Esophagus (tissue), 2 donors: ENCODE results near the gene PJVK. TPM values are rescaled to one million over a fixed set of nuclear protein-coding genes. Genes with fewer than 3 reads are reported as not detected.
A peak's percentile ranks its signal among the peaks of the same experiment; 100 is the strongest.

Source experiments
- H3K27ac ChIP-seq, 2 donors: one replicate each; pipeline ENCODE4 v1.5.1; 2013; ENCODE audit warnings: low read depth in 2 of 2, mild to moderate bottlenecking in 2 of 2, inconsistent platforms in 1 of 2, low read length in 1 of 2, moderate library complexity in 1 of 2
- H3K27me3 ChIP-seq, 2 donors: one replicate each; pipeline ENCODE4 v1.6.1; 2013; ENCODE audit warnings: low read length in 2 of 2, control low read depth in 1 of 2, mild to moderate bottlenecking in 1 of 2; ENCODE audit not compliant: insufficient read depth in 2 of 2, control insufficient read depth in 1 of 2
- H3K36me3 ChIP-seq, 2 donors: one replicate each; pipeline ENCODE4 v1.6.1; 2013; ENCODE audit warnings: low read length in 1 of 2; ENCODE audit not compliant: control insufficient read depth in 2 of 2, insufficient read depth in 2 of 2
- H3K4me1 ChIP-seq, 2 donors: one replicate each; pipeline ENCODE4 v1.6.1; 2013; ENCODE audit warnings: low read length in 1 of 2; ENCODE audit not compliant: control insufficient read depth in 2 of 2, insufficient read depth in 2 of 2
- H3K4me3 ChIP-seq, 2 donors: one replicate each; pipeline ENCODE4 v1.5.1; 2013; ENCODE audit warnings: low read length in 2 of 2, mild to moderate bottlenecking in 2 of 2, low read depth in 1 of 2, moderate library complexity in 1 of 2
- H3K9me3 ChIP-seq, 2 donors: one replicate each; pipeline ENCODE4 v1.6.1; 2013; ENCODE audit warnings: mild to moderate bottlenecking in 2 of 2, low read depth in 1 of 2, low read length in 1 of 2, moderate library complexity in 1 of 2; ENCODE audit not compliant: control insufficient read depth in 2 of 2, insufficient read depth in 1 of 2
- WGBS, 2 donors: extraction: QIAGEN DNeasy Blood & Tissue Kit; methylation state at CpG; one replicate each; pipeline ENCODE4 v1.1.7; 2013; 5-methylcytosine and 5-hydroxymethylcytosine counted together
- polyA plus RNA-seq, 2 donors: library from polyadenylated mRNA; stranded (reverse); fragments of 200-250 nt; gene quantifications; one replicate each; pipeline ENCODE4 v1.2.3, GENCODE V29; 2013
- donor health status: healthy with polysubstance abuse.
- donor health status: Bipolar disorder and iron deficiency.

PJVK gene
- polyA plus RNA-seq, 2 donors = 1.3 to 5.2 TPM

DNA sequence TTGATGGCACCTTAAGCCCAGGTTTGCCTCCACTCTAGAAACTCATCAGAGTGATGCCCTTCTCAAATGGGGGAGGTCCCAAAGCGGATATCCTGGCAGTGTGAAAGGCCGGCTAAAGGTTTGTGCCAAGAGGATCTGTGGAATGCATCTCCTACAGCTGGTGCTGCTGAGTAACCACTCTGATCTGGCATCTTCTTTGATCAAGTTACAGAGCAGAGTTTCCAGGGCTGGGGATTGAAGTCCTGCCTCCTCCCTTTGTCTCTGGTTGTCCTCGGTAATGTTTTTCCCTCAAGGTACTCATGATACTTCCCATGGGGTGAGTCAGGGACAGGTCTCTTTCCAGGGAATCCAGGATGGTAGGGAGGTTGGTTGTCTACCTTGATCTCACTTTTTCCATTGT, 24.8 kb upstream of the PJVK start:
- Histone ChIP-seq H3K36me3 (peaks cover 0 to 6% of the 10 kb centered on the region in 2 donors), H3K4me3 (no peak overlapping the region), H3K4me1 (no peaks in the 10 kb centered on the region), H3K9me3 (no peaks in the 10 kb centered on the region), H3K27ac (no peak overlapping the region), H3K27me3 (no peaks in the 10 kb centered on the region)
- WGBS, 2 donors = 90 to 96% methylated on average over 3 of the region's 3 CpGs

DNA sequence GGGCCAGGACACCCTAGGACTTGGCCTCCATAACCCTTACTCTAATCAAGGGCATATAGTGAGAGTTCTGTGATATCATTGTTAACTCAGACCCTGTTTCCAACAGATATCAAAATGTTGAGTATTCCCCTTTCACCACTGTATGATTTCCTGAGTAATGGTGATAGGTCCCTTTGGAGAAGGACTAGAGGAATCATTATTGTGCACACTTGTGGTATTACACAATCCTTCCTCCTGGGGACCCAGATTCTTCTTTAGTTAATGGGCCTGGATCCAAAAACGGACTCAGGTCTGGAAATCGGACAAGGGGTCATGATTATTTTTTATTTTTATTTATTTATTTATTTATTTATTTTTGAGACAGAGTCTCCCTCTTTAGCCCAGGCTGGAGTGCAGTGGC, 23.7 kb upstream of the PJVK start:
- Histone ChIP-seq H3K27me3 (no peaks in the 10 kb centered on the region), H3K27ac (no peak overlapping the region), H3K4me3 (no peak overlapping the region), H3K4me1 (no peaks in the 10 kb centered on the region), H3K36me3 (peaks cover 0 to 9% of the 10 kb centered on the region in 2 donors), H3K9me3 (no peaks in the 10 kb centered on the region)
- 93 to 94% methylated on average over 2 of the region's 2 CpGs for whole genome bisulfite sequencing, 2 donors

- Histone ChIP-seq H3K4me3 (no peak overlapping the region), H3K36me3 (peaks cover 0 to 11% of the 10 kb centered on the region in 2 donors)
- WGBS, 2 donors = 78 to 87% methylated on average over 1 of the region's 1 CpG
Measured at GRCh38 chr2:178428396-178428806, 22.8 kb upstream of the PJVK start.

DNA sequence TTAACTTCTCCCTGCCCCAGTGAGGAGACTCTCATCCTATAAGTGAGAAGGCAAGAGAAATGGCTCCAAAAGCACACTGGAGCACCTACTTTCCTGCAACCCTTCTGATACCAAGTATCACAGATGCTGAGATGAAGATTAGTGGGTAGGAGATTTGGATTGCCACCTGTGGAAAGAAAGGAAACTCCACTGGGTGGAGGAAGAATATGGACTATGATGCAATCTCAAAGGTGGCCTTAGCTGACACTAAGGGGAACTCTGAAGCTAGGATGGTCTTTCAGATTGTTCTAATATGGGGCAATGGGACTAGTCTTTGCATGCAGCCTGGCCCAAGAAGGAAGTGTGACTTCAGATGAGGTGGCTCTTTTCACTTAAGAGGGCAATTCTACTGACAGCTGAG, 21.8 kb upstream of the PJVK start:
- Histone ChIP-seq H3K4me3 (no peak overlapping the region), H3K9me3 (no peaks in the 10 kb centered on the region), H3K27ac (no peak overlapping the region), H3K27me3 (no peaks in the 10 kb centered on the region), H3K4me1 (no peaks in the 10 kb centered on the region), H3K36me3 (peaks cover 1 to 14% of the 10 kb centered on the region in 2 donors)

More at GRCh38 chr2:178428396-178428806, 22.8 kb upstream of the PJVK start:
- no peaks in the 10 kb centered on the region for H3K9me3 ChIP-seq
- H3K27ac ChIP-seq = no peak overlapping the region
- no peaks in the 10 kb centered on the region for H3K4me1 ChIP-seq
- no peaks in the 10 kb centered on the region for H3K27me3 ChIP-seq

DNA sequence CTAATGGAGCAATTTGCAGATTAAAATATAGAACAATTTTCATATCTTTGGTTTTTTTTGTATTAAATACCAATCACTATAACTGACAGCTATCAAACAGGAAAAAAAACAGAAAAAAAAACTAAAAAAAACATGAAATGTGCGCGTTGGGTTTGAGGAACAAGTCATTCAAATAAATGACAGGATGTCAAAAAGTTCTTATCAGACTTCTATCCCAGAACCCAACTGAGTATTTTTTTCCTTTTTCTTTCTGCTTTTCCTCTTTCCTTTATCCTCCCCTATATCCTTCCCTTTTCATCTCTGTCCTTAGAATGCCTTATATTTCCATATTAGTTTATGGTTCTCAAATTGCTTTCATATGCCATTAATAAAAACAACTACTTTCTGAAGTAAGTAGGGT, 14.5 kb upstream of the PJVK start:
- no peaks in the 10 kb centered on the region for H3K9me3 ChIP-seq
- no peaks in the 10 kb centered on the region for H3K4me1 ChIP-seq
- no peaks in the 10 kb centered on the region for H3K27me3 ChIP-seq
- H3K4me3 ChIP-seq = no peak overlapping the region
- peaks cover 7 to 13% of the 10 kb centered on the region in 2 donors for H3K36me3 ChIP-seq
- no peak overlapping the region for H3K27ac ChIP-seq
- WGBS, 2 donors = 86 to 88% methylated on average over 2 of the region's 2 CpGs

DNA sequence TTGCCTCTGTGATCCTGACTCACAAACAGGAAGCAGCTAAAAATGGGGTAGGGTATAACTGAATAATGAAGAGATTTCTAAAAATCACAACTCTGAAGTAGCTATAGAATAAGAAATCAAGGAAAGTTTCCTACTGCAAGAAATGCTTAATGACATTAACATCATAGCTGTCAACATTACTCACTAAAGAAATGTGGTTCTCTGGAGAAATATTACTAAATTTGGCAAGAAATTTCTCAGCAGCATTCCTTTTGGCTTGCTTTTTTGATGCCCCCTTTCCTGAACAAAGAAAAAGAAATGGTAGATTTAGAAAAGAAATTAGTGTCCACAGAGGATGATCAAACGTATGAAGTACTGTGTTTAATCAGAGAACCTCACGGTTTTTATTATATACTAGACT, 9.8 kb upstream of the PJVK start:
- H3K36me3 ChIP-seq = peaks cover 8 to 10% of the 10 kb centered on the region in 2 donors
- H3K27ac ChIP-seq = no peak overlapping the region
- WGBS, 2 donors = 90 to 91% methylated on average over 2 of the region's 2 CpGs
- no peaks in the 10 kb centered on the region for H3K4me1 ChIP-seq
- no peaks in the 10 kb centered on the region for H3K27me3 ChIP-seq
- H3K9me3 ChIP-seq = no peaks in the 10 kb centered on the region
- no peak overlapping the region for H3K4me3 ChIP-seq

DNA sequence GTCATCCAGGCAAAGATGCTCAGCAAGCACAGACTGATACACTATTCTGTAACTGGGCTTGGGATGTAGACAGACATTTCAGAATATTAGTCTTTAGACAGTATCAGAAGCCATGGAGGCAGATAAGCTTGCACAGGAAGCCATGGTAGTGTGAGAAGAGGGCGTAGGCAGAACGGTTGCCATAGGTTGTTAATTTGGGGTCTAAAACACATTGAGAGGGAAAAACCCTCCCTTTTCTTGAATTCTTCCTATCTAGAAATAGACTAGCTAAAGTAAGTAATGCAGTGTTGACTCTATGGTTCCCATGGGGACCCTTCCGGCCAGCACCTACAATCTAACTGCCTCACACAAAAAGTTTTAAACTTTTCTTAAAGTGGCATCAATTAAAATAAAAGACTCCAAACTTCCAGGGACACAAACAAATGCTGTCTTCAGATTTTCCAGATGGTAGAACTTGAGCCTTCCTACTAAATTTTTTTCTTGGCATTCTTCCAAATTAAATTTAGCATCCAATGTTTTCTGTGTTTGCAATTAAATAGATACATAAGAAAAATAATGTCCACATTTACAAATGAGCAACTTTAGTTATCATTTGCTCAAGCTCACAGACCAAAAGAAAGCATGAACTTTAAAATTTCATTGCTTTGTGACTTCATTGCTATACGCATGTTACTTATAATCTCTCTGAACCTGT, 2.1 kb upstream of the PJVK start:
- Histone ChIP-seq H3K9me3 (no peaks in the 10 kb centered on the region), H3K4me3 (no peak overlapping the region), H3K27ac (no peak overlapping the region), H3K4me1 (peaks cover 0 to 2% of the 10 kb centered on the region in 2 donors), H3K36me3 (peaks cover 0 to 7% of the 10 kb centered on the region in 2 donors), H3K27me3 (no peaks in the 10 kb centered on the region)
- 69 to 77% methylated on average over 4 of the region's 4 CpGs for WGBS, 2 donors

GRCh38 chr2:178449700-178450523, 1.3 kb upstream of the PJVK start:
- 4 to 5% methylated on average over 18 of the region's 18 CpGs for WGBS, 2 donors
- Histone ChIP-seq H3K4me3 (peak overlapping the region; percentile 83 to 99), H3K9me3 (no peaks in the 10 kb centered on the region), H3K27ac (peak overlapping the region; percentile 99 to 100), H3K27me3 (no peaks in the 10 kb centered on the region), H3K4me1 (peaks cover 0 to 2% of the 10 kb centered on the region in 2 donors), H3K36me3 (peaks cover 0 to 7% of the 10 kb centered on the region in 2 donors)

- H3K27ac ChIP-seq = peak overlapping the region; percentile 99 to 100
- H3K4me1 ChIP-seq = peaks cover 0 to 2% of the 10 kb centered on the region in 2 donors
- no peaks in the 10 kb centered on the region for H3K9me3 ChIP-seq
- peaks cover 0 to 4% of the 10 kb centered on the region in 2 donors for H3K36me3 ChIP-seq
- no peaks in the 10 kb centered on the region for H3K27me3 ChIP-seq
- peak overlapping the region; percentile 83 to 99 for H3K4me3 ChIP-seq
- WGBS, 2 donors = 0% methylated on average over 22 to 25 of the region's 25 CpGs
Measured at GRCh38 chr2:178450524-178450773, 729 bp upstream of the PJVK start.

GRCh38 chr2:178452334-178452733, 1.2 kb downstream of the PJVK start:
- WGBS, 2 donors = 93 to 94% methylated on average over 2 of the region's 2 CpGs
- Histone ChIP-seq H3K4me3 (no peak overlapping the region), H3K4me1 (peaks cover 0 to 2% of the 10 kb centered on the region in 2 donors), H3K27ac (peak overlapping the region in 1 of 2 donors; percentile 97), H3K27me3 (no peaks in the 10 kb centered on the region), H3K9me3 (no peaks in the 10 kb centered on the region), H3K36me3 (no peaks in the 10 kb centered on the region)
